K562 (cell line): ENCODE data around the gene TENM3. TPM values are rescaled to one million over a fixed set of nuclear protein-coding genes. Genes with fewer than 3 reads are reported as not detected.

ENCODE experiments used
- ATAC-seq: fragments of 200-7000 bp; cut with Tn5 transposase; 3 replicates; pipeline ENCODE4 v1.9.1; 2020; ENCODE audit warnings: moderate library complexity
- BruUV-seq: library from RNA; stranded (reverse); fragments of 400-500 nt; replicated peaks from 2 replicates; lab custom pipeline; 2021; lab: Mats Ljungman, UMichigan
- CTCF ChIA-PET: fragments of 300-600 bp; formaldehyde crosslinking; extraction: SDS; loops from one replicate; lab custom pipeline; 2021; ENCODE audit warnings: low intra/inter-chr PET ratio; lab: Yijun Ruan, JAX
- POLR2A ChIA-PET: fragments of 300-600, 350-650 bp; sonication (Branson Sonifier 250); formaldehyde crosslinking; extraction: SDS; loops from one replicate; lab custom pipeline; 2021; ENCODE audit warnings: antibody characterized with exemption, inconsistent platforms; lab: Yijun Ruan, JAX
- DNase-seq, 4 experiments: peaks; one replicate each; pipeline versions ENCODE4 v3.0.0 to v3.0.0-alpha.2; 2011 to 2018; ENCODE audit warnings: low spot score in 3 of 4, mixed read lengths in 3 of 4; ENCODE audit errors: extremely low read depth in 1 of 4
- FAIRE-seq: peaks from 2 replicates; lab custom pipeline; 2011; peaks lifted over from hg19 to GRCh38; lab: Jason Lieb, UNC
- H2AFZ ChIP-seq: 2 replicates; pipeline ENCODE4 v1.6.0; 2011; ENCODE audit warnings: low read depth, low read length, control low read depth, inconsistent platforms
- H3K27ac ChIP-seq: fragments of 200-600 bp; 3 replicates; pipeline ENCODE4 v1.8.0; 2011; ENCODE audit warnings: low read depth, mild to moderate bottlenecking, control low read depth, inconsistent platforms, low read length, moderate library complexity, mixed read lengths; ENCODE audit errors: extremely low read depth
- H3K27me3 ChIP-seq, 2 experiments: fragments of 300-600 bp in 1 of 2; 2 replicates in 1 of 2; 3 replicates in 1 of 2; pipeline versions ENCODE4 v1.6.0 to v1.8.0; 2011; ENCODE audit warnings: inconsistent platforms in 2 of 2, low read length in 2 of 2, mild to moderate bottlenecking in 1 of 2, mixed read lengths in 1 of 2, moderate library complexity in 1 of 2; ENCODE audit not compliant: control insufficient read depth in 2 of 2, insufficient read depth in 2 of 2
- H3K36me3 ChIP-seq: fragments of 300-600 bp; 3 replicates; pipeline ENCODE4 v1.8.0; 2011; ENCODE audit warnings: mild to moderate bottlenecking, low read length, inconsistent platforms; ENCODE audit not compliant: control insufficient read depth, insufficient read depth
- H3K4me1 ChIP-seq, 2 experiments: fragments of 200-600 bp in 1 of 2; replicated peaks in 1 of 2; 2 replicates in 1 of 2; 3 replicates in 1 of 2; pipeline versions ENCODE4 v1.5.1 to v1.8.0; 2011; ENCODE audit warnings: inconsistent platforms in 2 of 2, low read length in 2 of 2, mild to moderate bottlenecking in 1 of 2, mixed read lengths in 1 of 2, moderate library complexity in 1 of 2; ENCODE audit not compliant: control insufficient read depth in 2 of 2, insufficient read depth in 2 of 2
- H3K4me2 ChIP-seq: 2 replicates; pipeline ENCODE4 v1.6.1; 2011; ENCODE audit warnings: low read length, control low read depth, inconsistent platforms, mixed read lengths; ENCODE audit not compliant: insufficient read depth
- H3K4me3 ChIP-seq: fragments of 200-600 bp; sonication (generic), shearing (Covaris generic); 2 replicates; pipeline ENCODE4 v1.5.1; 2016; ENCODE audit warnings: control low read depth, inconsistent platforms
- H3K79me2 ChIP-seq: fragments of 200-600 bp; 3 replicates; pipeline ENCODE4 v1.8.0; 2011; ENCODE audit warnings: low read length, inconsistent platforms; ENCODE audit not compliant: control insufficient read depth, insufficient read depth
- H3K9ac ChIP-seq, 2 experiments: 2 replicates each; pipeline versions ENCODE4 v1.6.0 to v1.6.1; 2011; ENCODE audit warnings: low read depth in 2 of 2, low read length in 2 of 2, control low read depth in 1 of 2, inconsistent platforms in 1 of 2, mild to moderate bottlenecking in 1 of 2, mixed read lengths in 1 of 2; ENCODE audit not compliant: insufficient read depth in 1 of 2
- H3K9me1 ChIP-seq: one replicate; pipeline ENCODE4 v1.6.0; 2011; ENCODE audit warnings: inconsistent platforms, mild to moderate bottlenecking, low read length, moderate library complexity; ENCODE audit not compliant: control insufficient read depth, insufficient read depth
- H3K9me3 ChIP-seq: replicated peaks from 2 replicates; pipeline ENCODE4 v1.5.1; 2011; ENCODE audit warnings: low read depth, low read length, inconsistent platforms; ENCODE audit not compliant: control insufficient read depth, insufficient read depth
- H4K20me1 ChIP-seq: replicated peaks from 2 replicates; pipeline ENCODE4 v1.6.1; 2011; ENCODE audit warnings: low read length, inconsistent platforms, mixed read lengths; ENCODE audit not compliant: control insufficient read depth, insufficient read depth
- BDP1 ChIP-seq: IDR thresholded peaks from 3 replicates; pipeline ENCODE4 v1.6.1; 2011; ENCODE audit not compliant: insufficient read length, insufficient read depth
- FUS ChIP-seq: fragments of 200-400 bp; formaldehyde crosslinking; optimal IDR thresholded peaks from 2 replicates; pipeline ENCODE3; 2017; ENCODE audit warnings: low read depth, low read length
- KDM2B ChIP-seq: fragments of 250-450 bp; sonication (Bioruptor Pico); IDR thresholded peaks from 2 replicates; pipeline ENCODE4 v1.8.0; 2021; ENCODE audit warnings: mild to moderate bottlenecking, moderate library complexity
- SMAD4 ChIP-seq: fragments of 250-450 bp; sonication (Bioruptor Pico); conservative IDR thresholded peaks from 2 replicates; pipeline ENCODE4 v1.8.0; 2021; ENCODE audit warnings: inconsistent platforms, mild to moderate bottlenecking, moderate library complexity
- whole genome bisulfite sequencing: fragments of 100-300 bp; shearing (Covaris generic); methylation state at CpG from one replicate; pipeline ENCODE4 v1.1.6; 2016; ENCODE audit warnings: low coverage, mixed read lengths; ENCODE audit not compliant: insufficient coverage; ENCODE audit errors: missing lambda C conversion rate; 5-methylcytosine and 5-hydroxymethylcytosine counted together
- in situ Hi-C: fragments of 300-500 bp; cut with MboI; formaldehyde crosslinking; loops from 4 replicates; pipeline ENCODE4 v1.15.0; 2018; ENCODE audit warnings: inconsistent platforms, mixed read lengths
- intact Hi-C: fragments of 100-400 bp; cut with micrococcal nuclease; formaldehyde crosslinking; loops from 2 replicates; pipeline ENCODE4 v1.14.2; 2022
- polyA plus RNA-seq, 8 experiments: library from polyadenylated mRNA; depleted of rRNA in 4 of 8; stranded (reverse) in 5 of 8; unstranded in 3 of 8; fragments of >200 nt; fragmentation: Nextera tagmentation in 2 of 8; fragmentation: Illumina TruSeq in 1 of 8; extraction: Ambion mirVana in 2 of 8; extraction: Trizol in 1 of 8; gene quantifications; 2 replicates each; pipeline versions ENCODE4 v1.2.1 to v1.2.3, GENCODE V29; 2011 to 2014; ENCODE audit warnings: inconsistent platforms in 1 of 8, missing spikeins in 1 of 8
- total RNA-seq, 7 experiments: library from RNA; depleted of rRNA in 6 of 7; stranded (reverse); fragments of >200 nt in 6 of 7; fragmentation: Illumina TruSeq in 2 of 7; extraction: Trizol in 2 of 7; gene quantifications; 2 replicates each; pipeline versions ENCODE4 v1.2.1 to v1.2.3, GENCODE V29; 2011 to 2021; ENCODE audit warnings: low replicate concordance in 1 of 7
- TF ChIP-seq, protein P1 (sequence below): fragments of 450-650 bp; IDR thresholded peaks from 2 replicates; pipeline ENCODE4 v1.6.1; 2016; ENCODE audit warnings: mild to moderate bottlenecking, moderate library complexity

The TENM3 gene
- total and polyA plus RNA-seq, 9 of the 15 experiments (the other 6 are each of a cell fraction or from before 2014, with no cell fraction given): 0.01 to 0.02 TPM; not detected in 7

DNA sequence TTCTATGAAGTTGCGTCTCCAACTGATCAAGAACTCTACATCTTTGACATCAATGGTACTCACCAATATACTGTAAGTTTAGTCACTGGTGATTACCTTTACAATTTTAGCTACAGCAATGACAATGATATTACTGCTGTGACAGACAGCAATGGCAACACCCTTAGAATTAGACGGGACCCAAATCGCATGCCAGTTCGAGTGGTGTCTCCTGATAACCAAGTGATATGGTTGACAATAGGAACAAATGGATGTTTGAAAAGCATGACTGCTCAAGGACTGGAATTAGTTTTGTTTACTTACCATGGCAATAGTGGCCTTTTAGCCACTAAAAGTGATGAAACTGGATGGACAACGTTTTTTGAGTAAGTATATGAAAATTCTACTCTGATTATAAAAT lies 511.7 kb downstream of the TENM3 start:
- WGBS: 2% methylated on average over 5 of the region's 5 CpGs
- Histone ChIP-seq H3K4me1 (no peaks in the 10 kb centered on the region), H3K9me1 (no peaks in the 10 kb centered on the region), H3K4me3 (no peak overlapping the region), H3K4me2 (no peak overlapping the region), H3K27me3 (peaks cover 2 to 12% of the 10 kb centered on the region in 2 experiments; a peak in 3 of 5 replicates), H3K9ac (no peak overlapping the region), H3K27ac (no peak overlapping the region), H4K20me1 (no peaks in the 10 kb centered on the region), H3K79me2 (no peaks in the 10 kb centered on the region), H3K36me3 (no peaks in the 10 kb centered on the region), H3K9me3 (no peaks in the 10 kb centered on the region), H2AFZ (no peak overlapping the region)
- no peak for FAIRE-seq
- in situ Hi-C loops: no loop called here
- ChIA-PET CTCF (no interaction called here), POLR2A (interaction anchor here (0.6 kb wide), 1 partner anchor 339 kb away, joined by 3 read pairs; no protein-coding TSS in a partner anchor)
- no peak for ATAC-seq
- no TSS peak for BruUV-seq
- intact Hi-C loops: no loop called here
- TF ChIP-seq BDP1 (no peak), FUS (no peak), SMAD4 (no peak), KDM2B (CRISPR knock-in tag) (no peak)
- TF ChIP-seq, protein P1, sequence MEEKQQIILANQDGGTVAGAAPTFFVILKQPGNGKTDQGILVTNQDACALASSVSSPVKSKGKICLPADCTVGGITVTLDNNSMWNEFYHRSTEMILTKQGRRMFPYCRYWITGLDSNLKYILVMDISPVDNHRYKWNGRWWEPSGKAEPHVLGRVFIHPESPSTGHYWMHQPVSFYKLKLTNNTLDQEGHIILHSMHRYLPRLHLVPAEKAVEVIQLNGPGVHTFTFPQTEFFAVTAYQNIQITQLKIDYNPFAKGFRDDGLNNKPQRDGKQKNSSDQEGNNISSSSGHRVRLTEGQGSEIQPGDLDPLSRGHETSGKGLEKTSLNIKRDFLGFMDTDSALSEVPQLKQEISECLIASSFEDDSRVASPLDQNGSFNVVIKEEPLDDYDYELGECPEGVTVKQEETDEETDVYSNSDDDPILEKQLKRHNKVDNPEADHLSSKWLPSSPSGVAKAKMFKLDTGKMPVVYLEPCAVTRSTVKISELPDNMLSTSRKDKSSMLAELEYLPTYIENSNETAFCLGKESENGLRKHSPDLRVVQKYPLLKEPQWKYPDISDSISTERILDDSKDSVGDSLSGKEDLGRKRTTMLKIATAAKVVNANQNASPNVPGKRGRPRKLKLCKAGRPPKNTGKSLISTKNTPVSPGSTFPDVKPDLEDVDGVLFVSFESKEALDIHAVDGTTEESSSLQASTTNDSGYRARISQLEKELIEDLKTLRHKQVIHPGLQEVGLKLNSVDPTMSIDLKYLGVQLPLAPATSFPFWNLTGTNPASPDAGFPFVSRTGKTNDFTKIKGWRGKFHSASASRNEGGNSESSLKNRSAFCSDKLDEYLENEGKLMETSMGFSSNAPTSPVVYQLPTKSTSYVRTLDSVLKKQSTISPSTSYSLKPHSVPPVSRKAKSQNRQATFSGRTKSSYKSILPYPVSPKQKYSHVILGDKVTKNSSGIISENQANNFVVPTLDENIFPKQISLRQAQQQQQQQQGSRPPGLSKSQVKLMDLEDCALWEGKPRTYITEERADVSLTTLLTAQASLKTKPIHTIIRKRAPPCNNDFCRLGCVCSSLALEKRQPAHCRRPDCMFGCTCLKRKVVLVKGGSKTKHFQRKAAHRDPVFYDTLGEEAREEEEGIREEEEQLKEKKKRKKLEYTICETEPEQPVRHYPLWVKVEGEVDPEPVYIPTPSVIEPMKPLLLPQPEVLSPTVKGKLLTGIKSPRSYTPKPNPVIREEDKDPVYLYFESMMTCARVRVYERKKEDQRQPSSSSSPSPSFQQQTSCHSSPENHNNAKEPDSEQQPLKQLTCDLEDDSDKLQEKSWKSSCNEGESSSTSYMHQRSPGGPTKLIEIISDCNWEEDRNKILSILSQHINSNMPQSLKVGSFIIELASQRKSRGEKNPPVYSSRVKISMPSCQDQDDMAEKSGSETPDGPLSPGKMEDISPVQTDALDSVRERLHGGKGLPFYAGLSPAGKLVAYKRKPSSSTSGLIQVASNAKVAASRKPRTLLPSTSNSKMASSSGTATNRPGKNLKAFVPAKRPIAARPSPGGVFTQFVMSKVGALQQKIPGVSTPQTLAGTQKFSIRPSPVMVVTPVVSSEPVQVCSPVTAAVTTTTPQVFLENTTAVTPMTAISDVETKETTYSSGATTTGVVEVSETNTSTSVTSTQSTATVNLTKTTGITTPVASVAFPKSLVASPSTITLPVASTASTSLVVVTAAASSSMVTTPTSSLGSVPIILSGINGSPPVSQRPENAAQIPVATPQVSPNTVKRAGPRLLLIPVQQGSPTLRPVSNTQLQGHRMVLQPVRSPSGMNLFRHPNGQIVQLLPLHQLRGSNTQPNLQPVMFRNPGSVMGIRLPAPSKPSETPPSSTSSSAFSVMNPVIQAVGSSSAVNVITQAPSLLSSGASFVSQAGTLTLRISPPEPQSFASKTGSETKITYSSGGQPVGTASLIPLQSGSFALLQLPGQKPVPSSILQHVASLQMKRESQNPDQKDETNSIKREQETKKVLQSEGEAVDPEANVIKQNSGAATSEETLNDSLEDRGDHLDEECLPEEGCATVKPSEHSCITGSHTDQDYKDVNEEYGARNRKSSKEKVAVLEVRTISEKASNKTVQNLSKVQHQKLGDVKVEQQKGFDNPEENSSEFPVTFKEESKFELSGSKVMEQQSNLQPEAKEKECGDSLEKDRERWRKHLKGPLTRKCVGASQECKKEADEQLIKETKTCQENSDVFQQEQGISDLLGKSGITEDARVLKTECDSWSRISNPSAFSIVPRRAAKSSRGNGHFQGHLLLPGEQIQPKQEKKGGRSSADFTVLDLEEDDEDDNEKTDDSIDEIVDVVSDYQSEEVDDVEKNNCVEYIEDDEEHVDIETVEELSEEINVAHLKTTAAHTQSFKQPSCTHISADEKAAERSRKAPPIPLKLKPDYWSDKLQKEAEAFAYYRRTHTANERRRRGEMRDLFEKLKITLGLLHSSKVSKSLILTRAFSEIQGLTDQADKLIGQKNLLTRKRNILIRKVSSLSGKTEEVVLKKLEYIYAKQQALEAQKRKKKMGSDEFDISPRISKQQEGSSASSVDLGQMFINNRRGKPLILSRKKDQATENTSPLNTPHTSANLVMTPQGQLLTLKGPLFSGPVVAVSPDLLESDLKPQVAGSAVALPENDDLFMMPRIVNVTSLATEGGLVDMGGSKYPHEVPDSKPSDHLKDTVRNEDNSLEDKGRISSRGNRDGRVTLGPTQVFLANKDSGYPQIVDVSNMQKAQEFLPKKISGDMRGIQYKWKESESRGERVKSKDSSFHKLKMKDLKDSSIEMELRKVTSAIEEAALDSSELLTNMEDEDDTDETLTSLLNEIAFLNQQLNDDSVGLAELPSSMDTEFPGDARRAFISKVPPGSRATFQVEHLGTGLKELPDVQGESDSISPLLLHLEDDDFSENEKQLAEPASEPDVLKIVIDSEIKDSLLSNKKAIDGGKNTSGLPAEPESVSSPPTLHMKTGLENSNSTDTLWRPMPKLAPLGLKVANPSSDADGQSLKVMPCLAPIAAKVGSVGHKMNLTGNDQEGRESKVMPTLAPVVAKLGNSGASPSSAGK: no peak
- no peak for DNase-seq
